AG10803 (cell line): ENCODE results near the gene HMGB4.

Experiments
- DNase-seq: peaks from one replicate; pipeline ENCODE4 v3.0.0; 2010; ENCODE audit warnings: low read depth
- H3K4me3 ChIP-seq: 2 replicates; pipeline ENCODE4 v1.5.1; 2011; ENCODE audit warnings: mild to moderate bottlenecking, low read length, control low read depth
- CTCF ChIP-seq: conservative IDR thresholded peaks from 2 replicates; pipeline ENCODE4 v1.5.1; 2011; ENCODE audit warnings: mild to moderate bottlenecking, low read length, control low read depth, inconsistent platforms

HMGB4 gene

DNA sequence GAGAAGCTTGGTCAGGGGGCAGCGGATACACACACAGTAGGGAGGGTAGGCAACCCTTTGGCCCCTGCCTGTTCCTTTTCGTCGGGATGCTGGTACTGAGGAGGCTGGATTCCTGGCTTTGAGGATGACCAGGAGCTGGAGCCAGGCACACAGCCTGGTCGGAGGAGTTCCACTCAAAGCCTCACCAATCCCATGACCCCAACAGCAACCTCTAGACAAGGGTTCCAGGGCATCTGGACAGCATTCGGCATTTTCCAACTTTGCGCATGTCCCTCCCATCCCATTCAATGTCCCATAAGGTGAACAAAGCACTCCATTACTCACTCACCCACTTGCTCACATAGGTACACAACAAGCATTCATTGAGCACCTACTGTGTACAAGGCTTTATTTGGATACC is 42.6 kb upstream of the HMGB4 start:
- TF ChIP-seq CTCF: no peak
- H3K4me3 ChIP-seq: no peak overlapping the region
- DNase-seq: no peak

DNA sequence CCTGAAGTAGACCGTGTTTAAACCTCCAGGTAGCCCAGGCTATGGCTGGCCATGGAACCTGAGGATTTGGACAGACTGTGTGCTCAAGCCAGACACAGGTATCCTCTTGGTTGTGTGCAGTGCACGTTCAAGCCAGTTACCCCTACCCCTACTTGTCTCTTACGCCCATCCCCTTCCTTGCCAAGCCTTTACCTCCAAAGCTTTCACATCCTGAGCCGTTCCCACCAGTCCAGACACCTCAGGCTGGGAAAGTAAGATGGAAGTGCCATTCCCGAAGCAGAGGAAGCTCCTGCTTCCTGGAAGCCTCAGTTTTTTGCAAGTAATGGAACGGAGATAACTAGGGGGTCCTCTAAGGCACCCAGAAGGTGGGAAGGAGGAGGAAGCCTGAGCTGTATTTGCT is 41.5 kb upstream of the HMGB4 start:
- no peak for DNase-seq
- no peak for TF ChIP-seq CTCF
- H3K4me3 ChIP-seq: no peak overlapping the region

GRCh38 chr1:33823401-33823800 is 40.5 kb upstream of the HMGB4 start:
- no peak for TF ChIP-seq CTCF
- no peak for DNase-seq
- H3K4me3 ChIP-seq: no peak overlapping the region

GRCh38 chr1:33823830-33824229 is 40.0 kb upstream of the HMGB4 start:
- TF ChIP-seq CTCF: no peak
- H3K4me3 ChIP-seq: no peak overlapping the region
- no peak for DNase-seq

- TF ChIP-seq CTCF: no peak
- no peak for DNase-seq
- no peak overlapping the region for H3K4me3 ChIP-seq
Measured at GRCh38 chr1:33824321-33824720, 39.6 kb upstream of the HMGB4 start.

GRCh38 chr1:33824971-33825370 is 38.9 kb upstream of the HMGB4 start:
- no peak for TF ChIP-seq CTCF
- DNase-seq: no peak
- no peak overlapping the region for H3K4me3 ChIP-seq

DNA sequence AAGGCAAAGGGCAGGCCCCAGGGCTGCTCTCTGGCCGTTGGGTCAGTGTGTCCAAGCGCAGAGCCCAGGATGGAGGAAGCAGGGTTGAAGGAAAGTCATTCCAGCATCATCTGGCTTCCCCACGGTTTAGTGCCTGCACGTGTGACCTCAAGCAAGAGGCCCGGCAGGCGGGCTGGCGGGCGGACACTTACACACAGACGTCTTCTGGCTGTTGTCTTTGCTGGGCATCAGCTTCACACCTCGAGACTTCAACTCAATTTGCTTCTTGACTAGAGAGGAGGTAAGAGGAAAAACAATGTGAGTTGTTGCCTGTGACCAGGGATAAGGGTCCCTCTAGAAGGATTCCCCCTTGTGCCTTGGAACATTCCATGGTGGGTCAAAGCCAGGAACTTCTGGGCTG is 38.4 kb upstream of the HMGB4 start:
- DNase-seq: no peak
- no peak overlapping the region for H3K4me3 ChIP-seq
- TF ChIP-seq CTCF: no peak
